Measurements from ENCODE around the gene CRKL. TPM values are rescaled to one million over a fixed set of nuclear protein-coding genes. Genes with fewer than 3 reads are reported as not detected.
A peak's percentile ranks its signal among the peaks of the same experiment; 100 is the strongest.

Gene CRKL
- total RNA-seq, 4 donors from 2014 or later: 38.5 to 47.8 (median 42.1) TPM

DNA sequence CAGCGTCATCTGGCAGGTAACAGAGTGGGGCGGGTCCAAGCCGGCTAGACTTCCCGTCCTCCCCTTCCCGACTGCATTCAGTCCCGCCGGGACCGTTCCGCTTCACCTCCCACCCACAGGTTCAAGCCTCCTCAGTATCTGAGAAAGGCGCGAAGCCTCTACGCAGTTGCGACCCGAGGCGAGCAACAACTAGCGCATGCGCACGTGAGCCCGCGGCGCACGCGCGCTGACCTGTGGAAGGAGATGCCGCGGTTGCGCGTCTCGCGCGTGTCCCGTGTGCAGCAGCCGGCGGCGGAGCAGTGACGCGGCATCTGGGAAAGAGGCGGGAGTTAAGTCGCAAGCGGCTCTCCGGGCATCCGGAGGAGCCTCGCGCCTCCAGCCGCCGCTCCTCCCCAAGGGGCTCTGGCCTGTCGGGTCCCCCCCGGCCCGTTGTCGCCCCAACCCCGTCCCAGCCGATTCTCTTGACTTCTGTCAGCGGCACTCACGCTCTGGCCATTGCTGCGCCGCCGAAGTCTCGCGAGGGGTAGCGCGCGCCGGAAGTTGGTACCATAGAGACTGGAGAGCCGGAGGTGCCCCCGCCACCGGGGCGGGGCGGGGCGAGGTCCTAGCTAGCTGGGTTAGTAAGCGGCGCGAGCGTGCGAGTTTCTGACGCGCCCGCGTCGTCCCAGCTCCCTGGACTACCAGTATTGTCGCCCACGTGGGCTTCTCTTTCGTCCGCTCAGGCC is 84.6 kb downstream of the CRKL start, which contains the start of gene THAP7:
THAP7 (minus strand) TSS at position 518 of the 725 bp plus-strand sequence; CDS start at position 311, 207 bp downstream.
- no peaks in the 10 kb centered on the region for H3K27me3 ChIP-seq
- intact Hi-C loops (cut with DNase I): no loop called here
- peak; percentile 97 to 98 for DNase-seq
- peak within 1 kb of the TSS; percentile 47 to 87 (median 62) for H3K4me3 ChIP-seq (replicated peaks in 1 of 3)
- peaks cover 4 to 11% of the 10 kb centered on the region in 2 donors for H3K36me3 ChIP-seq
- H3K27ac ChIP-seq: peak within 1 kb of the TSS; percentile 88 to 99 (median 98)
- TF ChIP-seq POLR2A (IDR thresholded peaks at IDR 0.05) (peak in 1 of 2 donors; percentile 83), CTCF (IDR thresholded peaks at IDR 0.05) (no peak)
- H3K4me1 ChIP-seq: peaks cover 18 to 29% of the 10 kb centered on the region in 2 donors
- no peaks in the 10 kb centered on the region for H3K9me3 ChIP-seq
- WGBS, 2 donors: 0 to 1% methylated on average over 22 to 32 of the region's 83 CpGs

Other genes with a start within 250 kb of the CRKL start
- gene SERPIND1, start 143.3 kb upstream of the CRKL start, total RNA-seq: 1 to 10 TPM in 1 of 4 donors, not detected in 3; 2.6 TPM
- 100 to 1,000 TPM in 3 of 4 donors, 10 to 100 TPM in 1; 85.0 to 127 (median 101) TPM for gene PI4KA, start 58.6 kb upstream of the CRKL start, total RNA-seq
- 10 to 100 TPM; 17.1 to 21.1 (median 17.6) TPM for gene SNAP29, start 58.4 kb upstream of the CRKL start, total RNA-seq
- 1 to 10 TPM in 2 of 4 donors, under 1 TPM in 2; 0.11 to 2.0 (median 0.80) TPM for gene AIFM3, start 49.8 kb downstream of the CRKL start, total RNA-seq
- gene LZTR1, start 64.9 kb downstream of the CRKL start, total RNA-seq: 10 to 100 TPM; 37.1 to 67.2 (median 55.7) TPM
- 10 to 100 TPM; 51.0 to 75.0 (median 58.9) TPM for gene THAP7, start 84.7 kb downstream of the CRKL start, total RNA-seq
- gene P2RX6, start 97.8 kb downstream of the CRKL start, total RNA-seq: under 1 TPM in 1 of 4 donors, not detected in 3; 0.40 TPM
- gene SLC7A4, start 115.2 kb downstream of the CRKL start, total RNA-seq: under 1 TPM in 2 of 4 donors, not detected in 2; 0.45 to 0.54 TPM
- not detected for gene LRRC74B, start 128.5 kb downstream of the CRKL start, total RNA-seq